Breast epithelium (tissue), 4 donors: ENCODE measurements around the gene MC3R. TPM values are rescaled to one million over a fixed set of nuclear protein-coding genes. Genes with fewer than 3 reads are reported as not detected.
"Not testable (repeated sequence)": the region's sequence is repeated elsewhere in the genome, so short reads cannot be mapped to it uniquely, and the experiment has no call there.

Source experiments
- DNase-seq, 2 donors: peaks; one replicate each; pipeline ENCODE4 v3.0.0-alpha.2; 2019; ENCODE audit warnings: low spot score in 2 of 2
- H3K27ac ChIP-seq, 2 donors: fragments of 200-600 bp; sonication (generic) in 1 of 2; one replicate each; pipeline ENCODE4 v1.5.1; 2016 to 2019; ENCODE audit warnings: mild to moderate bottlenecking in 1 of 2
- H3K27me3 ChIP-seq, 2 donors: fragments of 200-600 bp; sonication (generic) in 1 of 2; one replicate each; pipeline versions ENCODE4 v1.5.1 to v1.6.0; 2017 to 2019; ENCODE audit warnings: control low read depth in 1 of 2, mild to moderate bottlenecking in 1 of 2
- H3K36me3 ChIP-seq: fragments of 200-600 bp; one replicate; pipeline ENCODE4 v1.5.1; 2019
- H3K4me1 ChIP-seq, 2 donors: fragments of 200-600 bp; sonication (generic); one replicate each; pipeline ENCODE4 v1.5.1; 2016 to 2019; ENCODE audit warnings: control low read depth in 1 of 2
- H3K4me3 ChIP-seq, 3 donors: fragments of 200-600 bp; sonication (generic); 1 replicate in 2 of 3; 2 replicates in 1 of 3; pipeline ENCODE4 v1.5.1; 2016 to 2019; ENCODE audit warnings: mild to moderate bottlenecking in 3 of 3, moderate library complexity in 2 of 3
- H3K9me3 ChIP-seq, 2 donors: fragments of 200-600 bp; sonication (generic) in 1 of 2; one replicate each; pipeline ENCODE4 v1.5.1; 2016 to 2019; ENCODE audit warnings: control low read depth in 1 of 2
- POLR2A ChIP-seq: fragments of 450-650 bp; IDR thresholded peaks from one replicate; pipeline ENCODE4 v1.6.1; 2016; ENCODE audit warnings: antibody characterized with exemption, mild to moderate bottlenecking, moderate library complexity
- POLR2AphosphoS5 ChIP-seq, 3 donors: sonication (generic); formaldehyde crosslinking; IDR thresholded peaks; one replicate each; pipeline ENCODE4 v1.6.1; 2017; ENCODE audit warnings: antibody characterized with exemption in 3 of 3
- intact Hi-C: fragments of 100-400 bp; cut with DNase I; formaldehyde crosslinking; loops from one replicate; pipeline ENCODE4 v1.15.1; 2023; ENCODE audit warnings: low total_unique reads
- total RNA-seq, 3 donors: library from RNA; depleted of rRNA; stranded (reverse); fragments of >200 nt; gene quantifications; one replicate each; pipeline ENCODE4 v1.1.0, GENCODE V29; 2016
- TF ChIP-seq, protein P1 (sequence below), 3 donors: fragments of 450-650 bp; IDR thresholded peaks; one replicate each; pipeline ENCODE4 v1.5.1; 2016 to 2017; ENCODE audit warnings: antibody characterized with exemption in 3 of 3, mild to moderate bottlenecking in 3 of 3, moderate library complexity in 3 of 3

The MC3R gene
- total RNA-seq, 3 donors from 2014 or later = not detected

DNA sequence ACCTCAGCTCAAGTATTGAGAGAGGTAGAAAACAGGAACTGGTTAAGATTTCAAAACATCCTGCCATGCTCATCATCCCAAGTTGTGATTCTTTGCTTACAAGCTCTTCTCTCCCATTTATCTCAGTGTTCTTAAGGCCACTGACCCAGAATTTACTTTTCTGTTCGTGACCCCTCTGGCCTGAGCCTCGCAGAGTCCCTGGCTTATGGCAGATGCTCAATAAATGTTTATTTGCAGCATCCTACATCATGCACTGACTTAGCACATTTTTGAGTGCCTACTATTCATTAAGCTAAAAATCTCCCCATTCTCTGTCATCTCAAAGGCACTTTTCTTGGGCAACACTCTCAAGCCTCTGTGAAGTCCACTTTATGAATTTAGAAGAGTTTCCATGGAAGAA is 33.4 kb upstream of the MC3R start:
- H3K36me3 ChIP-seq = no peaks in the 10 kb centered on the region
- H3K27ac ChIP-seq = no peak overlapping the region
- intact Hi-C loops = no loop called here
- H3K4me3 ChIP-seq = no peak overlapping the region
- no peak for DNase-seq
- H3K9me3 ChIP-seq = peaks cover 0 to 10% of the 10 kb centered on the region in 2 donors
- TF ChIP-seq POLR2A (no peak), POLR2AphosphoS5 (IDR thresholded peaks at IDR 0.05) (no peak)
- TF ChIP-seq, protein P1, sequence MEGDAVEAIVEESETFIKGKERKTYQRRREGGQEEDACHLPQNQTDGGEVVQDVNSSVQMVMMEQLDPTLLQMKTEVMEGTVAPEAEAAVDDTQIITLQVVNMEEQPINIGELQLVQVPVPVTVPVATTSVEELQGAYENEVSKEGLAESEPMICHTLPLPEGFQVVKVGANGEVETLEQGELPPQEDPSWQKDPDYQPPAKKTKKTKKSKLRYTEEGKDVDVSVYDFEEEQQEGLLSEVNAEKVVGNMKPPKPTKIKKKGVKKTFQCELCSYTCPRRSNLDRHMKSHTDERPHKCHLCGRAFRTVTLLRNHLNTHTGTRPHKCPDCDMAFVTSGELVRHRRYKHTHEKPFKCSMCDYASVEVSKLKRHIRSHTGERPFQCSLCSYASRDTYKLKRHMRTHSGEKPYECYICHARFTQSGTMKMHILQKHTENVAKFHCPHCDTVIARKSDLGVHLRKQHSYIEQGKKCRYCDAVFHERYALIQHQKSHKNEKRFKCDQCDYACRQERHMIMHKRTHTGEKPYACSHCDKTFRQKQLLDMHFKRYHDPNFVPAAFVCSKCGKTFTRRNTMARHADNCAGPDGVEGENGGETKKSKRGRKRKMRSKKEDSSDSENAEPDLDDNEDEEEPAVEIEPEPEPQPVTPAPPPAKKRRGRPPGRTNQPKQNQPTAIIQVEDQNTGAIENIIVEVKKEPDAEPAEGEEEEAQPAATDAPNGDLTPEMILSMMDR (IDR thresholded peaks at IDR 0.05) = no peak
- no peaks in the 10 kb centered on the region for H3K4me1 ChIP-seq
- H3K27me3 ChIP-seq = no peaks in the 10 kb centered on the region

DNA sequence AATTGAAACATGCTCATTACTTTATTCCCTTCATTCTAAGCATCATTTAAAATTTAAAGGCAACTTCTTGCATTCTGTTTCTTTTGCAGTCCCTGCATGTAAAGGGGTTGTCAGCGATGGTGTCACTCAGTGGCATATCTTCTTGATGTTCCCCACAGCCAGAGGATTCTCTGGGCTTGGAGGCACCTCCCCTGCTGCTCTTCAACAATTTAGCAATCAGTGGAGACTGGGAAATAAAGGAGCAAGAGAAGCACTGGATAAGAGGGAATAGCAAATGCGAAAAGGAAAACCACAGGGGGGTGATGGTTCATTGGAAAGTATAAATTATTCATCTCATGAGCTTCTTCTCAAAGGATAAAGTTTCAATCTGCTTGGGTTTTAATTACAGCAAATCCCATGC is 30.7 kb upstream of the MC3R start:
- Histone ChIP-seq H3K4me3 (no peak overlapping the region), H3K27me3 (no peaks in the 10 kb centered on the region), H3K27ac (no peak overlapping the region), H3K4me1 (peaks cover 0 to 4% of the 10 kb centered on the region in 2 donors), H3K36me3 (no peaks in the 10 kb centered on the region), H3K9me3 (peaks cover 0 to 12% of the 10 kb centered on the region in 2 donors)
- no peak for DNase-seq
- intact Hi-C loops = no loop called here
- TF ChIP-seq, protein P1 (IDR thresholded peaks at IDR 0.05) = no peak
- no peak for TF ChIP-seq POLR2AphosphoS5 (IDR thresholded peaks at IDR 0.05)
- no peak for TF ChIP-seq POLR2A

DNA sequence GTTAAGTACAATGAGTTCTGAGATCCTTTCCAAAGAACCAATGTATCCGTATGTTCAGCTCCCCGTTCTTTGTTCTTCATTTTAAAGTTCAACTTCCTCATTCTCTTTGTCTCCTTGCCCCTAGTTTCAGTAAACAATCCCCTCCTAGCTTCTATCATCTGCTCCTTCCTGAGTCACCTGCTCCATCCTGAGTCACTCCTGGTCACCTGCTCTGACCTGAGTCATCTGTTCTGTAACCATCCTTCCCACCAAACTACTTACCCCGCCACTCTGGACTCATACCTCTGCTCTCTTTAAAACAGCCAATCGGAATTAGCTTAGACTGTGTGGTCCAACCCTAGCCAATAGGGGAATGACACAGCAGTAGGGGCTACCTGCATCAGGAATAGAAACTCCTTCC is 27.3 kb upstream of the MC3R start:
- Histone ChIP-seq H3K9me3 (peaks cover 0 to 12% of the 10 kb centered on the region in 2 donors), H3K27ac (peak overlapping the region in 1 of 2 donors; percentile 71)
- H3K4me3 ChIP-seq, intact Hi-C loops, DNase-seq, H3K27me3 ChIP-seq, H3K36me3 ChIP-seq, H3K4me1 ChIP-seq: not testable (repeated sequence)

DNA sequence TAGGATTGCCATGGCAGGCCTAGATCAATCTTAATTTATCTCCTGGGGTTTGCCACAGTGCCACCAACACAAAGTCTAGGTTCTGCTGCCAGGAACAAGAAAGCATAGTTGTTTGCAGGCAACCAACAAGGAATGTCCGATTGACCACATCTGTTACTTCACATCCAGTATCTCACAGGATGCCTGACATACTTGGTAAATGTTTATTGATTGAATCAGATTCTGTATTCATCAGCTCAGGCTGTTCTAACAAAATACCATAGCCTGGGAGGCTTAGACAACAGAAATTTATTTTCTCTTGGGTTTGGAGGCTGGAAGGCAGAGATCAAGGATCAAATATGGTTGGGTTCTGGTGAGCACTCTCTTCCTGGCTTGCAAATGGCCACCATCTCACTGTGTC is 26.3 kb upstream of the MC3R start:
- H3K36me3 ChIP-seq = no peaks in the 10 kb centered on the region
- H3K27me3 ChIP-seq = no peaks in the 10 kb centered on the region
- H3K4me1 ChIP-seq = peaks cover 0 to 4% of the 10 kb centered on the region in 2 donors
- peaks cover 0 to 12% of the 10 kb centered on the region in 2 donors for H3K9me3 ChIP-seq
- no peak for DNase-seq
- intact Hi-C loops = no loop called here
- TF ChIP-seq POLR2A (no peak), POLR2AphosphoS5 (IDR thresholded peaks at IDR 0.05) (no peak)
- TF ChIP-seq, protein P1 (IDR thresholded peaks at IDR 0.05) = no peak
- H3K4me3 ChIP-seq = no peak overlapping the region
- peak overlapping the region; percentile 61 to 71 for H3K27ac ChIP-seq

DNA sequence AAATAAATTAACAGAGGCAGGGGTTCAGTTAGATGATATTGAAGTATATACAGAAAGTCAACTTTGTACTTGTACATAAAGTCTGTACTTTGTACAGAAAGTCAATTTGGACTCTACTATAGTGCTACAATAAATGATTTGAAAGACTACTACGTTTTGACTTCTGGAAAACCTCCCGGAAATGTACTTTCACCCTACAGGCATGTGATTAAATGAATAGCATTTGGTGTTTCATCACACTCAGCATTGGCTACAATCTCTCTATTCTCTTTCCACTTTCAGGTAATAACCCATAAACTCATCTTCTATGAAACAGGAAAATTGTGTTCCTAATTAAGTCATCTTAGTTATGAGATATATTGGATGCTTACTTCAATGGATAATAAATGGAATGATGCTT is 25.6 kb upstream of the MC3R start:
- Histone ChIP-seq H3K36me3 (no peaks in the 10 kb centered on the region), H3K4me3 (no peak overlapping the region), H3K9me3 (peaks cover 0 to 12% of the 10 kb centered on the region in 2 donors), H3K27me3 (no peaks in the 10 kb centered on the region), H3K27ac (peak overlapping the region; percentile 61 to 71), H3K4me1 (peaks cover 0 to 4% of the 10 kb centered on the region in 2 donors)
- TF ChIP-seq, protein P1 (IDR thresholded peaks at IDR 0.05) = no peak
- TF ChIP-seq POLR2AphosphoS5 (IDR thresholded peaks at IDR 0.05) (no peak), POLR2A (no peak)
- intact Hi-C loops = no loop called here
- DNase-seq = peak in 1 of 2 donors; percentile 37

DNA sequence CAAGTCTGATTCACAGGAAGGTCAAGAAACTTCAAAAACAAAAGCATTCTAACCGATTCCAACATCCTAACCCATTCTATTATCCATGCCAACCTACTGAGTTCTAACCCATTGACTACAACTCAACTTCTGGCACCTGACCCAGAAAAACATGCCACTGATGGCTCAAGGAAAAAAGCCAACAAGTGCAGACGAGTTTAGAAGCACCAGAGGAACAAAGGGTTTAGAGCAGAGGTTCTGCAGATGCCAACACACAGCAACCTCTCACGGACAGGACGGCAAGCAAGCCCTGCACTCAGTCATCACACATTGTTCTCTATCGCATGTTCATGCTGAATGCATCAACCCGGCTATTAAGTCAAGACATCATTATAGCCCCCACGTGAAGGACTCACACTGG is 25.2 kb upstream of the MC3R start:
- H3K36me3 ChIP-seq = no peaks in the 10 kb centered on the region
- H3K4me1 ChIP-seq = peaks cover 0 to 4% of the 10 kb centered on the region in 2 donors
- H3K27me3 ChIP-seq = no peaks in the 10 kb centered on the region
- peaks cover 0 to 12% of the 10 kb centered on the region in 2 donors for H3K9me3 ChIP-seq
- peak in 1 of 2 donors; percentile 80 for DNase-seq
- H3K27ac ChIP-seq = peak overlapping the region; percentile 20 to 71
- TF ChIP-seq POLR2AphosphoS5 (IDR thresholded peaks at IDR 0.05) (no peak), POLR2A (no peak)
- TF ChIP-seq, protein P1 (IDR thresholded peaks at IDR 0.05) = no peak
- no peak overlapping the region for H3K4me3 ChIP-seq
- intact Hi-C loops = no loop called here
